DOHH2 (cell line): ENCODE data around the gene ITGA3.

ENCODE experiments used
- EZH2phosphoT487 ChIP-seq: fragments of 200-600 bp; sonication (generic); IDR thresholded peaks from 2 replicates; pipeline ENCODE4 v1.6.1; 2017; ENCODE audit warnings: borderline replicate concordance, mild to moderate bottlenecking, antibody characterized with exemption, low read length, moderate library complexity, mixed read lengths
- TF ChIP-seq, protein P1 (sequence below): fragments of 200-600 bp; sonication (generic); IDR thresholded peaks from one replicate; pipeline ENCODE4 v1.5.1; 2014; ENCODE audit warnings: antibody characterized with exemption, mild to moderate bottlenecking, low read depth, low read length; ENCODE audit not compliant: poor library complexity, severe bottlenecking

GRCh38 chr17:50043290-50044148 lies 12.4 kb upstream of the ITGA3 start:
- TF ChIP-seq, protein P1, sequence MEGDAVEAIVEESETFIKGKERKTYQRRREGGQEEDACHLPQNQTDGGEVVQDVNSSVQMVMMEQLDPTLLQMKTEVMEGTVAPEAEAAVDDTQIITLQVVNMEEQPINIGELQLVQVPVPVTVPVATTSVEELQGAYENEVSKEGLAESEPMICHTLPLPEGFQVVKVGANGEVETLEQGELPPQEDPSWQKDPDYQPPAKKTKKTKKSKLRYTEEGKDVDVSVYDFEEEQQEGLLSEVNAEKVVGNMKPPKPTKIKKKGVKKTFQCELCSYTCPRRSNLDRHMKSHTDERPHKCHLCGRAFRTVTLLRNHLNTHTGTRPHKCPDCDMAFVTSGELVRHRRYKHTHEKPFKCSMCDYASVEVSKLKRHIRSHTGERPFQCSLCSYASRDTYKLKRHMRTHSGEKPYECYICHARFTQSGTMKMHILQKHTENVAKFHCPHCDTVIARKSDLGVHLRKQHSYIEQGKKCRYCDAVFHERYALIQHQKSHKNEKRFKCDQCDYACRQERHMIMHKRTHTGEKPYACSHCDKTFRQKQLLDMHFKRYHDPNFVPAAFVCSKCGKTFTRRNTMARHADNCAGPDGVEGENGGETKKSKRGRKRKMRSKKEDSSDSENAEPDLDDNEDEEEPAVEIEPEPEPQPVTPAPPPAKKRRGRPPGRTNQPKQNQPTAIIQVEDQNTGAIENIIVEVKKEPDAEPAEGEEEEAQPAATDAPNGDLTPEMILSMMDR: no peak
- no peak for TF ChIP-seq EZH2phosphoT487
